ENCODE data around the gene CHRND.

The CHRND gene

DNA sequence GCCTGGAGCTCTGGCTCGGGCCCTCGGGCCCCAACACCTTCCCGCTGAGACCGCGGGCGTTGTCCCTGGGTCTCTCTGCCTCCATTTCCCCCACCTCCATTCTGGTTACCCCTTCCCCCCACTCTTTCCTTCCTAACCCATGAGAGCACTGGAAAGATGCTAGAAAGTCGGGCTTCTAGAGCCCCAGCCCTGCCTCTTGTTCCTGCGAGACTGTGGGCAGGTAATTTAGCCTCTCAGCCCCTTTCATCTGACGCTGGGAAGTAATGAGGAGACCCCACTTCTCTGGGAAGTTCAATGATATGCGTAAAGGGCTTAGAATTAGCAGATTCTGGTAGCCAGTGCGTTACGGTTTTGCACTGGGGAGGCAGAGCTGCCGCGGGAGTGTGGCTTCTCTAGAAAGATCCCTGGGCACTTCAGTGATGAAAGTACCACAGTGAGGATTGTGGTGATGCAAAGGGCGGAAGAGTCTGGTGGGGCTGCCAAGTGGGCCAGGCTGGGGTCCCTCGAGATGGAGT is 22.1 kb upstream of the CHRND start:
- no peak for DNase-seq (ENCODE audit: low spot score)

DNA sequence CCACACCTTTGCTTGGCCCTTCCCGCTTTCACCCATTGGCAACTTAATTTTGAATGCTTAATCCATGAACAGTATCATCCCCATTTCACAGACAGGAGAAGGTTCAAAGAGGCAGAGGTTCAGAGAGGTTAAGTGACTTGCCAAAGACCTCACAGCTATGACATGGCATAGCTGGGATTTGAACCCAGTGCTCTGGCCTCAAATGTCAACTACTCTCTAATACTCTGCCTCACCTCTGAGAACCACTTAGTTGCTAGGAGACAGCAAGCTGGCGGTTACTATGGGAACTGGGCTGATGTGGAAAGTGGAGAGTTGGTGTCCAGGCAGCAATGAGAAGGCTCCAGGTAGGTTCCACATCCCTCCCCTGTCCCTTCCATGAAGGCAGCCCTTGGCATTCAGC is 21.5 kb upstream of the CHRND start:
- DNase-seq (ENCODE audit: low spot score): no peak

DNA sequence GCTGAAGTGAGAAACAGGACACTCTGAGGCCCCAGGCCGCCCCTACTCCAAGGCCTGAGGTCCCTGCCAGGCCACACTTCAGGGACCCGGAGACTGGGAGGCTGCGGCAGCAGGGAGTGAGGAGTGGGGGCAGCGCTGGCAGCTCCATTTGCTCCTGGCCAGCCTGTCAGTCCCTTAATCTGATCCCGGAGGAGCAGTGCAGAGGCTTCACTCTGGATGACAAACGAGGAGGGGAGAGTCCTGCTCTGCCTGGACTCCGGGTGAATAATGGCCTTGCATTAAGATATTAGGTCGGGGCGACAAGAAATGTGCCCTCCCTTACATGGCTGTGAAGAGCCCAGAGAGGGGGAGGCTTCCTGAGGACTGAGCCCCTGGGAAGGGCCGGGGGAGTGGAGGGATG is 20.1 kb upstream of the CHRND start:
- DNase-seq (ENCODE audit: low spot score): no peak

DNA sequence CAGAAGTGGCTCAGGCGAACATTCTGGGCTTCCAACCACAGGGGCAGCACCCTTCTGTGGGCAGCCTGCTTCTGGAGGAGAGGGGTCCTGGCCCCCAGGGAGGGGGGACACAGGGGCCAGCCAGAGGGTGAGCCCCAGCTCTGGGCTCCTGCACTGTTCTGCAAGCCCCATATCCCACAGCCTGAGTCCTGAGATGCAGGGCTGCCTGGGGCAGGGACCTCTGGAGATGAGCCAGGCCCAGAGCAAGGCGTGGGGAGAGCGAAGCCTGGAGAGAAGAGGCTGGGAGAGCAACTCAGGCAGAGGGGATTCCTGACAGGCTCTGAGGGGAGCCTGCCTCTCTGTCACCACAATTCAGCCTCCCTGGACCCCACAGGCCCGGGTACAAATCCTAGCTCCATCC is 19.3 kb upstream of the CHRND start:
- DNase-seq (ENCODE audit: low spot score): no peak

DNA sequence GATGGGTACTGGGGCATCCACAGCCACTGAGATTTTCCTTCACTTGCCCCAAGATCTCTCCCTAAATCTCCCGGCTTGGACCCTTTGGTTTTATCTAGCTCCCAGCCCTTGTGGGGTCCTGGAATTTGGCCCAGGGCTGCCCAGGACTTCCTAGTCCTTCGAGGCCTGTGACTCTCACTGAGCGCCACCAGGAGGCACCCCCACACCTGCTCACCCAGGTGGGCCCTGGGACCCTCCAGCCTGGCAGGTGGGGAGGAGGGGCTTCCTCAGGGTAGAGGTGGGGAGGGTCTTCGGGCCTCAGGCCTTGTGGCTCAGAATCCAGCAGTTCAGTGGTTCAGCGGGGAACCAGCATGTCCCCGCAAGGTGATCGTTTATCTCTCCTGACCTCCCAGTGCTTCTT is 17.7 kb upstream of the CHRND start:
- no peak for DNase-seq (ENCODE audit: low spot score)

GRCh38 chr2:232511336-232511890 is 14.5 kb upstream of the CHRND start:
- no peak for DNase-seq (ENCODE audit: low spot score)

DNA sequence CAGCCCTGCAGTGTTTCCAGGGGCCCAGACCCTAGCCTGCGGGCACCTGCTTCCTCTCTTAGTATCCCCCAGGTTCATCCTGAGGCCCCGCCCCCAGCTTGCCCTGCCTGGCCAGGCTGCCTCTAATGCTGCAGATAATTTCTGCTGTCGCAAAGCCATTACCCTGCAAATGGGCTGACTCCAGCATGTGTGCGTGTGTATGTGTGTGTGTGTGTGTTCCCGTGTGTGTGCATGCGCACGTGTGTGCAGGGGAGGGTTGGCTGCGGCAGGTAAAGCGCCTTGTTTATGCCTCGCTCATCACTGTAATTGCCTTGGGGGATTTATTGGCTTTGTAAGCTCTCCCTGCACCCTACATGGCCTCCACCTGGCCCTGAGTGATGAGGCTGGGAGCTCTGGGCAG is 13.4 kb upstream of the CHRND start:
- DNase-seq (ENCODE audit: low spot score): no peak

- DNase-seq (ENCODE audit: low spot score): no peak
These were observed 12.6 kb upstream of the CHRND start for GRCh38 chr2:232513353-232513752.

- no peak for DNase-seq (ENCODE audit: low spot score)
These were observed 10.3 kb upstream of the CHRND start for GRCh38 chr2:232515639-232516038.

- DNase-seq (ENCODE audit: low spot score): no peak
These were observed 9.4 kb upstream of the CHRND start for GRCh38 chr2:232516551-232516950.

- no peak for DNase-seq (ENCODE audit: low spot score)
These were observed 7.1 kb upstream of the CHRND start for GRCh38 chr2:232518844-232519243.

- DNase-seq (ENCODE audit: low spot score): no peak
These were observed 6.2 kb upstream of the CHRND start, which contains the start of gene PRSS56 for GRCh38 chr2:232519581-232520438. Gene PRSS56 (plus strand): TSS chr2:232520388. CDS start chr2:232520599, 211 bp downstream.

GRCh38 chr2:232520489-232520888 is 5.5 kb upstream of the CHRND start:
- no peak for DNase-seq (ENCODE audit: low spot score)

DNA sequence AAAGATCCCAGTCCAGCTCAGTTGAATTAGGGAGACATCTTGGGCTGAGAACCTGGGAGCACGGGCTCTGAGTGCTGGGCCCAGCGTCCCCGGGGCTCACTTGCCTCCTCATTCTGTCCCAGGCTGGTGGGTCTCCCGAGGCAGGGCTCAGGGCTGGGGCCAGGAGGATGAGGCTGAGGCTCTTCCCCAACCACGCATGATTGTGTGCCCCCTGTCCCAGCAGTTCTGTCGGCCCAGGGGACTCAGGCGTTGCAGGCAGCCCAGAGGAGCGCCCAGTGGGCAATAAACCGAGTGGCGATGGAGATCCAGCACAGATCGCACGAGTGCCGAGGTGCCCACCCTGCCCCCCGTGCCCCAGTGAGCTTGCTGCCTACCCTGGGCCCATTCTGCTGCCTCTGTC is 4.9 kb upstream of the CHRND start:
- no peak for DNase-seq (ENCODE audit: low spot score)

DNA sequence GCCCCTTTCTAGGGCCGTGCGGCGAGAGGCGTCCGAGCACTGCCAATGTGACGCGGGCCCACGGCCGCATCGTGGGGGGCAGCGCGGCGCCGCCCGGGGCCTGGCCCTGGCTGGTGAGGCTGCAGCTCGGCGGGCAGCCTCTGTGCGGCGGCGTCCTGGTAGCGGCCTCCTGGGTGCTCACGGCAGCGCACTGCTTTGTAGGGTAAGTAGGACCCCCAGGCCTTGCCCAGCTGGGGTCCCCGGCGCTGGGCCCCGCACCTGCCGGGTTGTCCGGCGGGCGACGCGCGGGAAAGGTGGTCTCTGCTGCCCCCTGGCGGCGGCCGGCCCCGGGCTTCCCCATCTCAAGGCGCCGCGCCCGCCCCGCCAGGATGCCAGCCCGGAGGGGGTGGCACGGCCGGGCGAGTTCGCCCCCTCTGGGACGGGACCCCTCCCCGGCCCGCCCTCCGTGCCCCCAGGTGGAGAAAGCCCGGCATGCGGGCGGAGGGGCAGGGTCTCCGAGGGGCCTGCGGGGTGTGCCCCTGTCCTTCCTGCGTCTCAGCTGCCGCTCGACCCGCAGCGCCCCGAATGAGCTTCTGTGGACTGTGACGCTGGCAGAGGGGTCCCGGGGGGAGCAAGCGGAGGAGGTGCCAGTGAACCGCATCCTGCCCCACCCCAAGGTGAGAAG is 3.9 kb upstream of the CHRND start:
- DNase-seq (ENCODE audit: low spot score): peak; percentile 51

DNA sequence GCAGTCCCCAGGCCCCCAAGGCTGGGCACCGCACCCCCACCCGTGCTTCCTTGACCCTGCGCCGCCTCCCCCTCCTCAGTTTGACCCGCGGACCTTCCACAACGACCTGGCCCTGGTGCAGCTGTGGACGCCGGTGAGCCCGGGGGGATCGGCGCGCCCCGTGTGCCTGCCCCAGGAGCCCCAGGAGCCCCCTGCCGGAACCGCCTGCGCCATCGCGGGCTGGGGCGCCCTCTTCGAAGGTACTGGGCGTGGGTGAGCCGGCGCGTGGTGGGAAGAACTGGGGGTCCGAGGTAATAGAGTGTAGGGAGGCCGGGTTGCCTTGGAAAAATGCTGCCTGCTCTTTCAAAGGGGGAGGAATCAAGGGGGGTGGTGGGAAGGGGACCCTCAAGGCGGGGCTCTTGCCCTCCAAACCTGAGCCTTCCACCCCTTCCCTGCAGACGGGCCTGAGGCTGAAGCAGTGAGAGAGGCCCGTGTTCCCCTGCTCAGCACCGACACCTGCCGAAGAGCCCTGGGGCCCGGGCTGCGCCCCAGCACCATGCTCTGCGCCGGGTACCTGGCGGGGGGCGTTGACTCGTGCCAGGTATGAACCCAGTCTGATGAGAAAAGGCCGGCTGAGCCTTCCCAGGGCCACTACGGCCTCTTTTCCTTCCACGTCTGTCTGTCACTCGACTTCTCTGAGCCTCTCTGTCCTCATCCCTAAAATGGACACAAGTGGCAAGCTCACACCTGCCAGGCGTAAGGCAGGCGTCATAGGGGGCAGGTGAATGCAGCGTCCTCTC is 3.1 kb upstream of the CHRND start:
- no peak for DNase-seq (ENCODE audit: low spot score)

DNA sequence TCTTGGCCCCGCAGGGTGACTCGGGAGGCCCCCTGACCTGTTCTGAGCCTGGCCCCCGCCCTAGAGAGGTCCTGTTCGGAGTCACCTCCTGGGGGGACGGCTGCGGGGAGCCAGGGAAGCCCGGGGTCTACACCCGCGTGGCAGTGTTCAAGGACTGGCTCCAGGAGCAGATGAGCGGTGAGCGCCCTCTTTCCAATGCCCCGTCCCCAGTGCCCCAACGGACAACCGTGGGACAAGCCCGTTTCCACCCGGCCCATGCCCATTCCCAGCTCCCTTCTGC is 2.6 kb upstream of the CHRND start:
- DNase-seq (ENCODE audit: low spot score): no peak

GRCh38 chr2:232523682-232524597 is 2.0 kb upstream of the CHRND start:
- DNase-seq (ENCODE audit: low spot score): no peak

- DNase-seq (ENCODE audit: low spot score): no peak
These were observed 1.2 kb upstream of the CHRND start for GRCh38 chr2:232524771-232525170.

GRCh38 chr2:232525199-232525598 is 761 bp upstream of the CHRND start:
- no peak for DNase-seq (ENCODE audit: low spot score)

GRCh38 chr2:232526372-232526941 is 497 bp downstream of the CHRND start:
- no peak for DNase-seq (ENCODE audit: low spot score)

Data from CD4-positive, alpha-beta T cell treated with Interleukin-15 for 4 hours (primary cell).